Fibroblast of villous mesenchyme (primary cell): ENCODE results near the gene FBXL13. TPM values are rescaled to one million over a fixed set of nuclear protein-coding genes. Genes with fewer than 3 reads are reported as not detected.
A peak's percentile ranks its signal among the peaks of the same experiment; 100 is the strongest.
"Not testable (repeated sequence)": the region's sequence is repeated elsewhere in the genome, so short reads cannot be mapped to it uniquely, and the experiment has no call there.

ENCODE experiments used
- DNase-seq: peaks from one replicate; pipeline ENCODE4 v3.0.0-alpha.2; 2010; ENCODE audit warnings: low read depth
- H3K4me3 ChIP-seq: 2 replicates; pipeline ENCODE4 v1.5.1; 2011; ENCODE audit warnings: low read depth, mild to moderate bottlenecking, low read length
- total RNA-seq: library from RNA; depleted of rRNA; stranded (reverse); fragments of >200 nt; gene quantifications from 2 replicates; pipeline ENCODE4 v1.2.3, GENCODE V29; 2012
- TF ChIP-seq, protein P1 (sequence below): IDR thresholded peaks from 2 replicates; pipeline ENCODE4 v1.5.1; 2012; ENCODE audit warnings: low read depth, mild to moderate bottlenecking, low read length; ENCODE audit not compliant: insufficient read depth

Gene FBXL13
- total RNA-seq, 1 donor: 2.2 TPM

DNA sequence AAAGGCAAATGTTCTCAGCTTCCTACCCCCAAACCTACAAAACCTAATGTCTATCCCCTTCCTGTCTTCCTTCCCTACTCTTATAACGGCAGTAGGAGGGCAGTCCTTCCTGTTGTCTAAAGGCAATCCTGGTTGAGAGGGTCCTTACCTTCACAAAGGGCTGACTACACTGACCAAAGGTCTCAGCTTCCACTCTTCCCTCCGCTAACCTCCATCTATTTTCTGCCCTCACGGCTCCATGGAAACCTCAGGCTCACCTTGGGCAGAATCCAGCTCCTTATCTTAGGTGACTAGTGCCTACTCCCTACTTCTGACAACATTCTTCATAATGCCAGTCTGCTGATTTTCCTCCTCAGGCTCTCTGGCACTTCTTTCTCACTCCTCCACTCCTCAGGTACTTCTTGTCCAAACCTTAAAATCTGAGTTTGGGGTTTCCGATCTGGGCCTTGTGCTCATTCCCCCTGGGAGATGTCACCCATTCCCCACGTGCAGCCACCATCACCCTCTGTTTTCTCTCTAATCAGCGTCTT, 542 bp downstream of the FBXL13 start:
- H3K4me3 ChIP-seq: peak overlapping the region; percentile 95
- TF ChIP-seq, protein P1, sequence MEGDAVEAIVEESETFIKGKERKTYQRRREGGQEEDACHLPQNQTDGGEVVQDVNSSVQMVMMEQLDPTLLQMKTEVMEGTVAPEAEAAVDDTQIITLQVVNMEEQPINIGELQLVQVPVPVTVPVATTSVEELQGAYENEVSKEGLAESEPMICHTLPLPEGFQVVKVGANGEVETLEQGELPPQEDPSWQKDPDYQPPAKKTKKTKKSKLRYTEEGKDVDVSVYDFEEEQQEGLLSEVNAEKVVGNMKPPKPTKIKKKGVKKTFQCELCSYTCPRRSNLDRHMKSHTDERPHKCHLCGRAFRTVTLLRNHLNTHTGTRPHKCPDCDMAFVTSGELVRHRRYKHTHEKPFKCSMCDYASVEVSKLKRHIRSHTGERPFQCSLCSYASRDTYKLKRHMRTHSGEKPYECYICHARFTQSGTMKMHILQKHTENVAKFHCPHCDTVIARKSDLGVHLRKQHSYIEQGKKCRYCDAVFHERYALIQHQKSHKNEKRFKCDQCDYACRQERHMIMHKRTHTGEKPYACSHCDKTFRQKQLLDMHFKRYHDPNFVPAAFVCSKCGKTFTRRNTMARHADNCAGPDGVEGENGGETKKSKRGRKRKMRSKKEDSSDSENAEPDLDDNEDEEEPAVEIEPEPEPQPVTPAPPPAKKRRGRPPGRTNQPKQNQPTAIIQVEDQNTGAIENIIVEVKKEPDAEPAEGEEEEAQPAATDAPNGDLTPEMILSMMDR: no peak
- DNase-seq: no peak

DNA sequence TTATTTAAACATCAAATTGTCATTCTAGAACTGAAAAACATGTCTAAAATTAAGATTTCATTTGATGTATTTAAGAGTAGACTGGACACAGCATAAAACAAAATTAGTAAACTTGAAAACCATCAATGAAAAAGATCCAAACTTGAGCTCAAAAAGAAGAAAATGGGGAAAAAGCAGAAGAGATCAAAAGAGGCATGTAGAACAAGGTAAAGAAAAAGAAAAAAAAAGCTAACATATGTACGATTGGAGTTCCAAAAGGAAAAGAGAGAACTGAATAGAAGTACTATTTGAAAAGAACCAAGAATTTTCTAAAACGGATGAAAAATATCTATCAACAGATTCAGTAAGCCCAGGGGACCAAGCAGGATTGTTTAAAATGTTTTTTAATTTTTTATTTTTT, 3.6 kb downstream of the FBXL13 start:
- TF ChIP-seq, protein P1: no peak
- DNase-seq: no peak
- H3K4me3 ChIP-seq: no peak overlapping the region

DNA sequence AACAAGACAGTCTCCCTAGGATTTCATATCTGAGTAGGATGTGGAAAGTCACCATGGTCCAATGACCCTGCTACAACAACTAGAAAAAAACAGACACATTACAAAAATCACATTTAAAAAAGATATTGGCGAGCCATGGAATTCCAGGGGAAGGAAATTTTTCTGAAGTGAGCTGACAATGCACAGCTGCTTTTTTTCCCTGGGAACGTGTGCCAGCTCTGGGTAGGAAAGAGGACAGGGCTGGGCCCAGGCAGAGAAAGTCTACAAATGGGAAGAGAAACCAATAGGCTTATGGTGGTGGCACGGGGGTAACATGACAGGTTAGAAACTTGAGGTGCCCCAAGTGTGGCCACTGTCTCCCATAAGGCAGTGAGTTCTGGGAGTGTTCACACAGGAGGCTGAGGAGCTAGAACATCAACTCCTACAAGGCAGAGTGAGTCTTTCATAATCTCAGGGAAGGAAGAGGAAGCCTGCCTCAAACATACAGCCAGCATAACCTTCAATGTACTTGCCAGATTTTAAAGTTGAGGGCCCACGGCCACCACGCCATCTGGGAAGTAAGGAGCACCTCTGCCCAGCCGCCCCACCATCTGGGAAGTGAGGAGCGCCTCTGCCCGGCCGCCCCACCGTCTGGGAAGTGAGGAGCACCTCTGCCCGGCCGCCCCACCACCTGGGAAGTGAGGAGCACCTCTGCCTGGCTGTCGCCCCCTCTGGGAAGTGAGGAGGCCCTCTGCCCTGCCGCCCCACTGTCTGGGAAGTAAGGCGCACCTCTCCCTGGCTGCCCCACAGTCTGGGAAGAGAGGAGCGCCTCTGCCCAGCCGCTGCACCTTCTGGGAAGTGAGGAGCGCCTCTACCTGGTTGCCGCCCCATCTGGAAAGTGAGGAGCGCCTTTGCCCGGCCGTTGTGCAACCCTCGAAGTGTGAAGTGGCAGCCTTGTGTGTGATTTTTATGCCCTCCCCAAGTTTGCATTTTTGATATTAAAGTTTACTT, 5.9 kb downstream of the FBXL13 start:
- TF ChIP-seq, protein P1: no peak
- DNase-seq: no peak
- H3K4me3 ChIP-seq: no peak overlapping the region

DNA sequence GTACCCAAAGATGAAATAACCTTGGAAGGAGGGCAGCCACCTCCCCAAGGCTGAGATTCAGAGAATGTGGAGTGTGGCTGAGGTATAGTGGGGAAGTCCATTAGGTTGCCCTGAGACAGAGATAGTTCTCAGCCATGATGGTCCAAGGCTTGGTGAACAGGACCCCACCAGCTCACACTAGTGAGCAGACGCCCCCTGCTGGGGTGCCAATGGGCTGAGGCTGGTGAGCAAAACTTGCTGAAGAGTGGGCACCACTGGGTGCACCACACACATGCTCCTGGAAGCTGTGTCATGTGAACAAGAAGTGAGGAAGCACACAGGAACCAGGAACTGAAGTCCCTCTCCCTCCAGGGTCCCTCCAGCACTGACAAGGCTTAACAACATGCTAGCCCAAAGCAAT, 8.9 kb downstream of the FBXL13 start:
- TF ChIP-seq, protein P1: peak; percentile 74
- H3K4me3 ChIP-seq: no peak overlapping the region
- peak; percentile 49 for DNase-seq

DNA sequence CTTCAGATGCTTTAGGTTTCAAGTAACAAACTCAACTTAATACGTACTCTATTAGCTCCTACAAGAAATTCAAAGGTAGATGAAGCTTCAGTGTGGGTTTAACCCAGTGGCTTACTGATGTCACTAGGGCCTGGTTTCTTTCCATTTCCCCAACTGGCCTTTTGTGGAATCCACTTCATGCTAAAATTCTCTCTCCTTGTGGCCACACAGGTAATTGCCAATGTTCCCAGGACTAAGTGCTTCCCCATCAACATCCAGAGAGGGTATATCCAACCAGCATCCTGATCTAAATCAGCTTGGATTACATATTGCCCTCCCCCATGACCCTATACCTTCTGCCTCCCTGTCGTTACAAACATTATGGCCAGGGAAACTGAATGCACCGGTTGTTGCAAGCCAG, 10.7 kb downstream of the FBXL13 start:
- TF ChIP-seq, protein P1: no peak
- DNase-seq: no peak
- no peak overlapping the region for H3K4me3 ChIP-seq

DNA sequence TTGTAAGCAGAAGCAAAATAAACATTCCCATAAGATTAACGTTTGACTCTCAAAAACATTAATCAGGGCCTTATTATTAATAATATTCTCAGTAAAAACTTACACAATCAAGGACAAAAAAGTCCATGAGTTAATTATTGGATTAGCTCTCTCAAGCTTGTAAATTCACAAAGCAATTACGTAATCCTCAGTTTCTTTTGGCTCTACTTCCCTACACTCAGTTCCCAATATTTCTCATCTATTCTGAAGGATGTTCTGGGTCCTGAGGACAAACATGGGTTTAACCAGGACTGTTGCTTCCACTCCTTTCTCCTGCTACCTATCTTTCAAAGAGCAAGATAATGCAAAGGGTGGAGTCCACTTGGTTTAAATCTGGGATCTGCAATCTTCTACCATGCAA, 15.1 kb downstream of the FBXL13 start:
- no peak overlapping the region for H3K4me3 ChIP-seq
- TF ChIP-seq, protein P1: no peak
- DNase-seq: peak; percentile 31

DNA sequence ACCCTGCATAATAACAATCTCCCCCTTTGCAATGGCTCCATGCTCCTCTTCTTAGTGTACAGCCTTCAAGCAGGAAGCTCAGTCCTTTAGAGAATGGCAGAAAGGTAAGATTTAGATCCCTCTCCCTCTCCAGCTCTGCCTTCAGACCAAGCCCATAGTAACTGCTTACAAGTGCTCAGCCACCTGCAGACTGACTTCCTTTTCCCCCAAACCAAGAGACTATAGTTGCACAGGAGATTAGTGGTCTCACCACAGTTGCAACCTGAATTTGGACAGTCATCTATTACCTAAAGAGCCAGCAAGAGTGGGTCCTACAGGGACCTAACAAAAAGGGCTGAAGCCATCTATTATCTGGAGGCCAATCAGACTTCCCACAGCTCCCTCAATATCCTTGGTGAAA, 16.5 kb downstream of the FBXL13 start:
- DNase-seq: no peak
- TF ChIP-seq, protein P1: no peak
- no peak overlapping the region for H3K4me3 ChIP-seq

DNA sequence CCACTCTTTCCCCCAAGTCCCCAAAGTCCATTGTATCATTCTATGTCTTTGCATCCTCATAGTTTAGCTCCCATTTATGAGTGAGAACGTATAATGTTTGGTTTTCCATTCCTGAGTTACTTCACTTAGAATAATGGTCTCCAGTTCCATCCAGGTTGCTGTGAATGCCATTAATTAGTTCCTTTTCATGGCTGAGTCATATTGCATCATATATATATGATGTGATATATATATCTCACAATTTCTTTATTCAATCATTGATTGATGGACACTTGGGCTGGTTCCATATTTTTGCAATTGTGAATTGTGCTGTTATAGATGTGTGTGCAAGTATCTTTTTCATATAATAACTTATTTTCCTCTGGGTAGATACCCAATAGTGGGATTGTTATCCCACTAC, 18.6 kb downstream of the FBXL13 start:
- H3K4me3 ChIP-seq, DNase-seq: not testable (repeated sequence)
